Activated CD8-positive, alpha-beta memory T cell treated with anti-CD3 and anti-CD28 coated beads, Interleukin-2, amount 50 U/mL, for 4 hours (primary cell): Measurements from ENCODE around the gene GALNT9.

Experiments used
- DNase-seq: peaks from one replicate; pipeline ENCODE4 v3.0.0-alpha.2; 2020

Gene GALNT9

GRCh38 chr12:132194556-132194955, 134.8 kb downstream of the GALNT9 start:
- no peak for DNase-seq

- DNase-seq = no peak
These were observed 135.3 kb downstream of the GALNT9 start for GRCh38 chr12:132194056-132194455.

- DNase-seq = no peak
These were observed 137.5 kb downstream of the GALNT9 start for GRCh38 chr12:132191715-132192553.

GRCh38 chr12:132190834-132191500, 138.4 kb downstream of the GALNT9 start:
- no peak for DNase-seq

GRCh38 chr12:132190012-132190755, 139.2 kb downstream of the GALNT9 start:
- DNase-seq = no peak

GRCh38 chr12:132189378-132190011, 139.9 kb downstream of the GALNT9 start:
- peak; percentile 93 for DNase-seq

GRCh38 chr12:132188916-132189325, 140.5 kb downstream of the GALNT9 start:
- DNase-seq = no peak

GRCh38 chr12:132188451-132188901, 140.9 kb downstream of the GALNT9 start:
- no peak for DNase-seq

GRCh38 chr12:132187646-132188450, 141.5 kb downstream of the GALNT9 start:
- DNase-seq = no peak

GRCh38 chr12:132186857-132187620, 142.3 kb downstream of the GALNT9 start:
- no peak for DNase-seq

GRCh38 chr12:132186208-132186856, 143.1 kb downstream of the GALNT9 start:
- DNase-seq = no peak

- DNase-seq = no peak
These were observed 143.7 kb downstream of the GALNT9 start for GRCh38 chr12:132185705-132186104.

- DNase-seq = no peak
These were observed 146.6 kb downstream of the GALNT9 start for GRCh38 chr12:132182711-132183365.

GRCh38 chr12:132182206-132182710, 147.1 kb downstream of the GALNT9 start:
- no peak for DNase-seq

- no peak for DNase-seq
These were observed 147.7 kb downstream of the GALNT9 start for GRCh38 chr12:132181570-132182200.

- no peak for DNase-seq
These were observed 148.5 kb downstream of the GALNT9 start for GRCh38 chr12:132180648-132181546.

- DNase-seq = no peak
These were observed 149.7 kb downstream of the GALNT9 start for GRCh38 chr12:132179431-132180362.
